PC-3 (cell line): ENCODE results near the gene EPC1. TPM values are rescaled to one million over a fixed set of nuclear protein-coding genes. Genes with fewer than 3 reads are reported as not detected.

Experiments
- ATAC-seq: fragments of 200-7000 bp; cut with Tn5 transposase; 2 replicates; pipeline ENCODE4 v1.9.1; 2020; ENCODE audit warnings: mild to moderate bottlenecking, moderate library complexity
- BruUV-seq: library from RNA; stranded (reverse); fragments of 400-500 nt; replicated peaks from 2 replicates; lab custom pipeline; 2021; lab: Mats Ljungman, UMichigan
- CTCF ChIA-PET: fragments of 300-600 bp; sonication (Branson Sonifier 250); formaldehyde crosslinking; loops from one replicate; lab custom pipeline; 2022; ENCODE audit warnings: antibody characterized with exemption; lab: Charles Lee
- POLR2A ChIA-PET: fragments of 300-600 bp; sonication (Branson Sonifier 250); formaldehyde crosslinking; loops from one replicate; lab custom pipeline; 2022; ENCODE audit warnings: antibody characterized with exemption; ENCODE audit not compliant: unreplicated experiment; lab: Charles Lee
- DNase-seq: peaks from one replicate; pipeline ENCODE4 v3.0.0-alpha.2; 2015
- H2AFZ ChIP-seq: fragments of 300-600 bp; sonication (generic); 2 replicates; pipeline ENCODE4 v1.6.0; 2016; ENCODE audit warnings: antibody characterized with exemption, low read length
- H3F3A ChIP-seq: fragments of 300-600 bp; sonication (generic); one replicate; pipeline ENCODE4 v1.6.0; 2017; ENCODE audit warnings: antibody characterized with exemption, low read length, control low read depth, mild to moderate bottlenecking; ENCODE audit not compliant: unreplicated experiment
- H3K27ac ChIP-seq: fragments of 300-600 bp; sonication (generic); 2 replicates; pipeline ENCODE4 v1.5.1; 2016; ENCODE audit warnings: mild to moderate bottlenecking, low read length
- H3K27me3 ChIP-seq: fragments of 300-600 bp; sonication (generic); 2 replicates; pipeline ENCODE4 v1.6.1; 2016; ENCODE audit warnings: low read length, mixed read lengths
- H3K36me3 ChIP-seq: fragments of 300-600 bp; sonication (generic); 2 replicates; pipeline ENCODE4 v1.6.1; 2016; ENCODE audit warnings: low read depth, mixed run types, low read length, mixed read lengths
- H3K4me1 ChIP-seq: fragments of 300-600 bp; sonication (generic); 2 replicates; pipeline ENCODE4 v1.5.1; 2016; ENCODE audit warnings: low read length; ENCODE audit not compliant: insufficient read depth
- H3K4me2 ChIP-seq: fragments of 300-600 bp; sonication (generic); 2 replicates; pipeline ENCODE4 v1.6.0; 2016; ENCODE audit warnings: low read length
- H3K4me3 ChIP-seq: fragments of 300-600 bp; sonication (generic); 2 replicates; pipeline ENCODE4 v1.5.1; 2016; ENCODE audit warnings: mild to moderate bottlenecking, low read length, mixed read lengths
- H3K79me2 ChIP-seq: fragments of 300-600 bp; sonication (generic); 2 replicates; pipeline ENCODE4 v1.6.1; 2017; ENCODE audit warnings: low read length, mixed read lengths
- H3K9ac ChIP-seq: fragments of 300-600 bp; sonication (generic); 2 replicates; pipeline ENCODE4 v1.6.0; 2016; ENCODE audit warnings: mild to moderate bottlenecking, low read length
- H3K9me2 ChIP-seq: fragments of 300-600 bp; sonication (generic); replicated peaks from 2 replicates; pipeline ENCODE4 v1.6.1; 2016; ENCODE audit warnings: mixed run types, low read length, mixed read lengths
- H3K9me3 ChIP-seq: fragments of 300-600 bp; sonication (generic); 2 replicates; pipeline ENCODE4 v1.6.1; 2016; ENCODE audit warnings: low read length, mixed read lengths
- H4K20me1 ChIP-seq: fragments of 300-600 bp; sonication (generic); 2 replicates; pipeline ENCODE4 v1.6.1; 2016; ENCODE audit warnings: low read length, mixed read lengths
- EZH2 ChIP-seq: fragments of 300-600 bp; sonication (generic); IDR thresholded peaks from one replicate; pipeline ENCODE4 v1.6.1; 2017; ENCODE audit warnings: antibody characterized with exemption, mild to moderate bottlenecking, low read length; ENCODE audit not compliant: unreplicated experiment
- EZH2phosphoT487 ChIP-seq: fragments of 300-600 bp; sonication (generic); IDR thresholded peaks from 2 replicates; pipeline ENCODE4 v1.6.1; 2018; ENCODE audit warnings: mild to moderate bottlenecking, antibody characterized with exemption, low read length, borderline replicate concordance
- intact Hi-C: fragments of 100-400 bp; cut with micrococcal nuclease; formaldehyde crosslinking; loops from 2 replicates; pipeline ENCODE4 v1.9.0; 2023
- total RNA-seq: library from RNA; depleted of rRNA; stranded (reverse); fragments of >200 nt; gene quantifications from 2 replicates; pipeline ENCODE4 v1.2.3, GENCODE V29; 2014
- TF ChIP-seq, protein P1 (sequence below): fragments of 300-600 bp; sonication (generic); conservative IDR thresholded peaks from 2 replicates; pipeline ENCODE4 v1.5.1; 2017; ENCODE audit warnings: antibody characterized with exemption, low read depth, mild to moderate bottlenecking, low read length

The EPC1 gene
- total RNA-seq, 1 experiment from 2014 or later, result 72.7 TPM

DNA sequence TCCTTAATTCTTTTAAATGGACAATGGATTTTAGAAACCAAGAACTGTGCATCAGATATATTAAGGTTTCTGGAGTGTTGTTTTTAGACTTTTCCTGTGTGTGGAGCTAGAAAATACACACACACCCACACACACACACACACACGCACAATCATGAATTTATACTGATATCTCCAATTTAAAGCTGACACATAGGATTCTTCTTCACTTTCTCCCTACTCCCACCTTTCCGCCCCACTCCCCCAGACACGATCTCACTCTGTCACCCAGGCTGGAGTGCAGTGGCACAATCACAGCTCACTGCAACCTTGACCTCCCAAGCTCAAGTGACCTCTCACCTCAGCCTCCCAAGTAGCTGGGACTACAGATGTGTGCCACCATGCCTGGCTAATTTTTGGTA, 100.3 kb downstream of the EPC1 start:
- H2AFZ ChIP-seq, result no peak overlapping the region

DNA sequence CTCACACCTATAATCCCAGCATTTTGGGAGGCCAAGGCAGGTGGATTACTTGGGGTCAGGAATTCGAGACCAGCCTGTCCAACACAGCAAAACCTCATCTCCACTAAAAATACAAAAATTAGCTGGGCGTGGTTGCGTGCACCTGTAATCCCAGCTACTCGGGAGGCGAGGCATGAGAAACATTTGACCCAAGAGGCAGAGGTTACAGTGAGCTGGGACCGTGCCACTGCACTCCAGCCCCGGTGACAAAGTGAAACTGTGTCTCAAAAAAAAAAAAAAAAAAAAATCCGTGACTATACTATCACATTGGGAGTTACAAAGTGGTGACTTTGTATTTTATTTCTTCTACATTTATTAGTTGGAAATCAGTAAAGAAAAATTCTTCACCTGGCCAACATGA, 101.2 kb downstream of the EPC1 start:
- H3K4me2 ChIP-seq, result no peak overlapping the region
- ATAC-seq (no peak), DNase-seq (no peak)
- no peaks in the 10 kb centered on the region for H3K36me3 ChIP-seq
- H3K9ac ChIP-seq, result no peak overlapping the region
- intact Hi-C loops, result no loop called here
- H3K9me3 ChIP-seq, result no peaks in the 10 kb centered on the region
- ChIA-PET CTCF (no interaction called here), POLR2A (no interaction called here)
- H3K27me3 ChIP-seq, result no peaks in the 10 kb centered on the region
- H3K4me1 ChIP-seq, result peaks cover 8% of the 10 kb centered on the region; the same call in 1 of the 2 replicates
- H3K9me2 ChIP-seq, result no peaks in the 10 kb centered on the region
- no peaks in the 10 kb centered on the region for H3F3A ChIP-seq
- no peak overlapping the region for H3K4me3 ChIP-seq
- no TSS peak for BruUV-seq
- no peaks in the 10 kb centered on the region for H4K20me1 ChIP-seq
- TF ChIP-seq EZH2 (no peak), EZH2phosphoT487 (no peak)
- TF ChIP-seq, protein P1, sequence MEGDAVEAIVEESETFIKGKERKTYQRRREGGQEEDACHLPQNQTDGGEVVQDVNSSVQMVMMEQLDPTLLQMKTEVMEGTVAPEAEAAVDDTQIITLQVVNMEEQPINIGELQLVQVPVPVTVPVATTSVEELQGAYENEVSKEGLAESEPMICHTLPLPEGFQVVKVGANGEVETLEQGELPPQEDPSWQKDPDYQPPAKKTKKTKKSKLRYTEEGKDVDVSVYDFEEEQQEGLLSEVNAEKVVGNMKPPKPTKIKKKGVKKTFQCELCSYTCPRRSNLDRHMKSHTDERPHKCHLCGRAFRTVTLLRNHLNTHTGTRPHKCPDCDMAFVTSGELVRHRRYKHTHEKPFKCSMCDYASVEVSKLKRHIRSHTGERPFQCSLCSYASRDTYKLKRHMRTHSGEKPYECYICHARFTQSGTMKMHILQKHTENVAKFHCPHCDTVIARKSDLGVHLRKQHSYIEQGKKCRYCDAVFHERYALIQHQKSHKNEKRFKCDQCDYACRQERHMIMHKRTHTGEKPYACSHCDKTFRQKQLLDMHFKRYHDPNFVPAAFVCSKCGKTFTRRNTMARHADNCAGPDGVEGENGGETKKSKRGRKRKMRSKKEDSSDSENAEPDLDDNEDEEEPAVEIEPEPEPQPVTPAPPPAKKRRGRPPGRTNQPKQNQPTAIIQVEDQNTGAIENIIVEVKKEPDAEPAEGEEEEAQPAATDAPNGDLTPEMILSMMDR, result no peak
- H3K79me2 ChIP-seq, result no peaks in the 10 kb centered on the region
- H3K27ac ChIP-seq, result no peak overlapping the region
- no peak overlapping the region for H2AFZ ChIP-seq

More for the DNA sequence above, 100.3 kb downstream of the EPC1 start:
- Histone ChIP-seq H3K9me3 (no peaks in the 10 kb centered on the region), H3K27ac (no peak overlapping the region), H3K4me1 (peaks cover 6% of the 10 kb centered on the region; the same call in 1 of the 2 replicates), H3K36me3 (no peaks in the 10 kb centered on the region), H3F3A (no peaks in the 10 kb centered on the region), H3K9me2 (no peaks in the 10 kb centered on the region), H3K4me3 (no peak overlapping the region), H4K20me1 (no peaks in the 10 kb centered on the region), H3K9ac (no peak overlapping the region), H3K27me3 (no peaks in the 10 kb centered on the region), H3K79me2 (no peaks in the 10 kb centered on the region), H3K4me2 (no peak overlapping the region)
- BruUV-seq, result no TSS peak
- DNase-seq, result no peak
- TF ChIP-seq EZH2 (no peak), EZH2phosphoT487 (no peak)
- TF ChIP-seq, protein P1, result no peak
- POLR2A ChIA-PET, result no interaction called here
- intact Hi-C loops, result no loop called here
- no peak for ATAC-seq
- CTCF ChIA-PET, result no interaction called here

DNA sequence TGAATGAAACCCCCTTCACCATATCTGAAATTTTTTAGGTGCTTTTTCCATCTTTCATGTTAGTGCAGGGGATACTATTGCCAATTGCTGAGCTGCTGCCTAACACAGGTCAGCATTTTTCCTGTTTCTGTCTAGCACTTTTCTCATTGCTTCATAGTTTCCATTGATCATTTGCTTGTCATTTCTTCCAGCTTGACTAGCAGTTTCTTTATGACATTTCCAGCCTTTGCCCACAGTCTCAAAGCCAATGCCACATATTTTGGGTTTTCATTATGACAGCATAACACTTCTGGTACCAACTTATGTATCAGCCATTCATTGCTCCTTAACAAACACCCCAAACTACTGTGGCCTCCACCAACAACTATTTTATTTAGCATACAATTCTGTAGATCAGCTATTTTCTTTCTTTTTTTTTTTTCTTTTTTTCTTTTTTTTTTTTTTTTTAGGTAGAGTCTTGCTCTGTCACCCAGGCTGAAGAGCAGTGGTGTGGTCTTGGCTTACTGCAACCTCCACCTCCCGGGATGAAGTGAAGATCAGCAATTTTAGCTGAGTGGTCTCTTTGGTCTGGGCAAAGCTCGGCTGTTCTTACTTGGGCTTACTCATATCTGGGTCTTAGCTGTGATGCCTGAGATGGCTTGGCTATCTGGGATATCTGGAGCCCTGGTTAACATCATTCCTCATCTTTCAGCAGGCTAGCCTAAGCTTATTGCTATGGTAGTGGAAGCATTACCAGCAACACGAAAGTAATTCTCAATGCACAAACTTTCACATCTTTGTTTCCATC, 102.3 kb downstream of the EPC1 start:
- POLR2A ChIA-PET, result no interaction called here
- intact Hi-C loops, result no loop called here
- H4K20me1 ChIP-seq, result no peaks in the 10 kb centered on the region

More for the DNA sequence above, 102.3 kb downstream of the EPC1 start:
- Histone ChIP-seq H3F3A (peaks cover 6% of the 10 kb centered on the region), H3K9ac (no peak overlapping the region), H3K27me3 (no peaks in the 10 kb centered on the region), H3K79me2 (no peaks in the 10 kb centered on the region), H3K9me2 (no peaks in the 10 kb centered on the region), H2AFZ (no peak overlapping the region), H3K4me2 (no peak overlapping the region), H3K9me3 (no peaks in the 10 kb centered on the region), H3K4me1 (peaks cover 19% of the 10 kb centered on the region), H3K4me3 (no peak overlapping the region), H3K36me3 (no peaks in the 10 kb centered on the region), H3K27ac (no peak overlapping the region)
- CTCF ChIA-PET, result no interaction called here
- ATAC-seq, result no peak
- TF ChIP-seq, protein P1, result no peak
- no TSS peak for BruUV-seq
- no peak for DNase-seq
